GM12873 (cell line): ENCODE measurements around the gene DNAJC18.

ENCODE experiments used
- CTCF ChIP-seq: IDR thresholded peaks from 2 replicates; pipeline ENCODE4 v1.5.1; 2012; ENCODE audit warnings: low read depth, mild to moderate bottlenecking, moderate library complexity, low read length, control low read depth; ENCODE audit not compliant: insufficient read depth; ENCODE audit errors: missing control alignments

Gene DNAJC18

GRCh38 chr5:139451176-139451575 is 11.9 kb upstream of the DNAJC18 start:
- TF ChIP-seq CTCF, result no peak

GRCh38 chr5:139446956-139447779 is 7.8 kb upstream of the DNAJC18 start:
- no peak for TF ChIP-seq CTCF

GRCh38 chr5:139445325-139446170 is 6.2 kb upstream of the DNAJC18 start:
- no peak for TF ChIP-seq CTCF

- TF ChIP-seq CTCF, result no peak
Observed at GRCh38 chr5:139443831-139444453, 4.6 kb upstream of the DNAJC18 start.

- TF ChIP-seq CTCF, result no peak
Observed at GRCh38 chr5:139438707-139439012, 665 bp downstream of the DNAJC18 start.

- TF ChIP-seq CTCF, result no peak
Observed at GRCh38 chr5:139435676-139436075, 3.6 kb downstream of the DNAJC18 start.

- no peak for TF ChIP-seq CTCF
Observed at GRCh38 chr5:139431706-139432105, 7.6 kb downstream of the DNAJC18 start.
